ENCODE data around the gene IL1A.
A peak's percentile ranks its signal among the peaks of the same experiment; 100 is the strongest.

IL1A gene

DNA sequence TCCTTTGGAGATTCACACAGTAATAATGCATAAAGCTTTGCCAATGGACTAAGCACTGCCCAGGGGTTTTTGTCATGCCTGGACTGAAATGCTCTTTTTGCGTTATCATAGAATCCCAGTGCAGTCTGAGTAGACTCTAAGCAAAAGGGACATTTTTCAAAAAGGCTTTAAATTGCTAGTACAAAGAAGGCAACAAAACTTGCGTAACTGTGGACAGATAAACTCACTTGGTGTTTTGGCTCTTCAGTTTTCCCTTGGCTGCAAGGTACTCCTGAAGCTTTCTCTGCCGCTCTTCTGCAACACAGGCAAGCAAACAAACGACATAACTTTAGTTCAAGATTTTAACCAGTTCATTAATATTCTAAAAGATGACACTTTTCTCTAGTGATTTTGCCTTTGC is 22.0 kb downstream of the IL1A start:
- no peak for DNase-seq (ENCODE audit: low spot score)

DNA sequence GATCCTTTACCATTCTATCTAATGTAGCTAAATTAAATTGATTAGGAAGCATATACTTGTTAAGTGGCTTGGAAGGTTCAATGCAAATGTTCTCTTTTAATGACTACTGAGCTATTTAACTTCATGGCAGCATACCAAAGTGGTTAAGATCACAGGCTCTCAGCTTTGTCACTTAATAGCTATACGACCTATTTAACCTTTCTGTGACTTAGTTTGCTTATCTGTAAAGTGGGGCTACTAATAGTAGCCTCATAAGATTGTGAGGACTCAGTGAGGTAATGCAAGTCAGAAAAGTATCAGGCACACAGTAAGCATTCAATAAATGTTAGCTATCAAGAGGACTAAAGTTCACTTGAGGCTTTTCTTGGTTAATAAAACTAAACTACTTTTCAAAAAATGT is 24.1 kb downstream of the IL1A start:
- no peak for DNase-seq (ENCODE audit: low spot score)

DNA sequence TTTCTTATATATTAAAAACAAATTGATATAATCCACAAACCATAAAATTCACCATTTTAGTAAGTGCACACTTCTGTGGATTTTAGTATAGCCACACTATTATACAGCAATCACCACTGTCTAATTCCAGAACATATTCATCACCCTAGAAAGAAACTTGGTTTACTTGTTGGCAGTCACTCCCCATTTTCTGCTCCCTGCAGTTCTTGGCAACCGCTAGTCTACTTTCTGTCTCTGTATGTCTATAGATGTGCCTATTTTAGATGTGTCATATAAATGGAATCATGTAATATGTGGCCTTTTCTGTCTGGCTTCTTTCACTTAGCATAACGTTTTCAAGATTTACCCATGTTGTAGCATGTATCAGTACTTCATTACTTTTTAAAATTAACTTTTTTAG is 25.6 kb downstream of the IL1A start:
- DNase-seq (ENCODE audit: low spot score), result no peak

DNA sequence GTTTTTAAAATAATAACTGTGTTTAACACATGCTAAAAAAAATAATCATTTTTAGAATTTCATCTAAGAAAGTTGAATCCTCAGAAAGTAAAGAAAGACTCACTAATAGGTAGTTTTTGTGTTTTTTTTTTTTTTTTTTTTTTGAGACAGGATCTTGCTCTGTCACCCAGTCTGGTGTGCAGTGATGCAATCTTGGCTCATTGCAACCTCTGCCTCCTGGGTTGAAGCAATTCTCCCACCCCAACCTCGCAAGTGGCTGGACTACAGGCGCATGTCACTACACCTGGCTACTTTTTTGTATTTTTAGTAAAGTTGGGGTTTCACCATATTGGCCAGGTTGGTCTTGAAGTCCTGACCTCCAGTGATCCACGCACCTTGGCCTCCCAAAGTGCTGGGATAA is 27.0 kb downstream of the IL1A start:
- no peak for DNase-seq (ENCODE audit: low spot score)

DNA sequence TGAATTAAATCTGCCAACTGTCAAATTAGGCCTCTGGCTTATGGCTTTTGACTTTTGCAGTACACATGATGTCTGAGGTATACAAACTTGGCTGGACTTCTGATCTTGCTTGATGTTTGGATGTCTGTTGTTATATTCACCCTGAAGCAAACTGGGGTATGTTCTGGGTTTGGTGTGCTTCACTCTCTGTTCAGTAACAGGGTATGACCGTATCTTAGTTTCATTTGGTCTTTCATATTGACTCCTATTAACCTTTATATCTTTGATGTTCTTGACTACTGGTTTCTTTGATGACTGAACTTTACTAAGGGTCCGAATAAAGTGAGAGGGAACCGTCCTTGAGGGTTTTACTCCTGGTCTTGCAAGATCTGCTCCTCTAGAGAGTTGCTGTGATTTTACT is 28.1 kb downstream of the IL1A start:
- no peak for DNase-seq (ENCODE audit: low spot score)

DNA sequence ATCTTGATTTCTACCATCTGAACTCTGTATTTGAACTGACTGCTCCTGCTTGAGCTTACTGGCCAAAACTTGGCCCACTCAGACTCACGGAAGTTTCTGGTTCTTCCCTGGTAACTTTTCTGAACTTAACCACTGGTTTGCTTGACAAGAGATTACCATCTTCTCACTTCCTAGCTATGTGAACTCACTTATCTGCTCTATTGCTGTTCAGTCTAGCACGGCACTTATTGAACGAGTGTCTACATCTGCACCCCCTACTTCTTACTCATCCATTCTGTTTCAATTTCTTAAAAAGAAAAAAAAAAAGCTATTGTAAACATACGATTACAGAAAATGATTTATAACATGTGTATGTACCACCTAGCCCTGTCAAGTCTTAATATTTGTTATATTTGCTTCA is 28.8 kb downstream of the IL1A start:
- DNase-seq (ENCODE audit: low spot score), result no peak

DNA sequence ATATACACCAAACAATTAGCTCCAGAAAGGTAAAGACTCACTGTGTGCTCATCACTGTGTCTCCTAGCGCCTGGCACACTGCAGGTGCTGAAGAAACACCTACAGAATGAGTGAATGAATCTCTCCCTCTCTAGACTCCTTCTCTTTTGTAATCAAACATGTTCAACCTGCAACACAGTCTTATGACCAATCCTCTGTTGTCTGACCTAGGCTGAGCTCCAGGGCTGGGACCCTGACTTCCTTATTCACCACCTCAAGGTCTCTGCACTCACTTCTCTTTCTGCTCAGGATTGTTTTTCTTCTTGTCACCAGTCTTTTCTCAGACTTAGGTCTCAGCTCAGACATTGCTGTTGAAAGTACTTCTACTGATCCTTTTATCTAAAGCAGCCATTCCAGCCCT is 29.7 kb downstream of the IL1A start:
- peak; percentile 28 for DNase-seq (ENCODE audit: low spot score)

DNA sequence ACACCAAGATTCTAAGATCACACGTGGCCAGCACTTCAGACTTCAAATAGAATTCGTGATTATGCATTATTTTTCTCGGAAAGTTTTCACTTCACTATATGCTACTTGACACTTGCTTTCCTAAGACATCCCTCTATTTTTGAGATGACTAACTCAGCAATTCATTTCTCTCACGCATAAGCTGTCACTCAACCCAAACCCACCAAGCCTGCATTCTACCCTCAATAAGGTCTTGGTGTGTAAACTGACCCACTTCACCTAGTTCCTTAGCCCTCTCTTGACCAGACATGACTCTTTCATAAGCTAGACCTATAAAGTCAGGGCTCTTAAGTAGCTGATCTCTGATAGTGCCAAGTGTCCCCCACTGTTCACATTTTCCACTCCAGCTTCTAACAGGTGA is 31.6 kb downstream of the IL1A start:
- DNase-seq (ENCODE audit: low spot score), result no peak

DNA sequence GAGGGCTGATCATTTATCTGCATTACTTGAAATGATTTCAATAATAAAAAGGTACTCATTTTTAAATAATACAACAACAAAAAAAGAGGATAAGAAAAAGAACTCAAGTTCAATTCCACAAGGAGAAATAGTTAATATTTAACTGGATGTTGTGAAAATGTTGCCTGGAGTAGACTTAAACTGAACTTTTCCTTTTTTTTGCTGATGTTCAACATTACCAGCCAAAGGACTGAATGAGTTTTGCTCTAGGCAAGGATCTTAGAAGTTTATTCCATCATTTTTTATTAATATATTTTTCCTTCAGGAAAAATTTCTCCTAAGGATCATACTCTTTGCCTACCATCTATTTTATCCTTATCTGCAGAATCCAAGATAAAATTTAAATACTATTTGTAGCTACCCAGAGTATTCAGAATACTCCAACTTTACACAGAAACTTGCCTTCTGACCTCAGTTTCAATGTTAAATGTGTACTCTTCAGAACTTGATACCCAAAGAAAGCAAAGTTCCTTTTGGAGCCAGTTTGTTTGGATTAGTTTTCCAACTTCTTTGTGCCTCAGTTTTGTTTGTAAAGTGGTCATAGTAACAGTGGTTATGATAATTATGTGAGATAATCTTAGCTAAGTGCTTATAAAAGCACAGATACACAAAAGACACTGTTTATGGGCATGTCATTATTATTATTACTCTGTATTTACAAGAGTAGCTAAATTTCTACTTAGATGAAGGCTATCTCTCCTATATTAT is 32.7 kb downstream of the IL1A start:
- DNase-seq (ENCODE audit: low spot score), result no peak

DNA sequence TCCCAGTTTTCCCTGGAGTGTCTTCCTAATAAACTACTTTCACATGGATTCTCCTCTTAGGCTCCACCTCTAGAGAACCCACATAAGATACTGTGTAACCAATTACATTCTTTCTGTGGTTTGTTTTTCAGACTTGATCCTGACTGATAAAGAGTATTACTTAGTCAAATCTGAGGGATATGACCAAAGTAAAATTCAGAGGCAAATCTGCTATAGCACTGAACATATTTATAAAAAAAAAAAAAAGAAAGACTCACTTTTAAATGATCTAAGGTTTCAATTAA is 33.8 kb downstream of the IL1A start:
- no peak for DNase-seq (ENCODE audit: low spot score)

DNA sequence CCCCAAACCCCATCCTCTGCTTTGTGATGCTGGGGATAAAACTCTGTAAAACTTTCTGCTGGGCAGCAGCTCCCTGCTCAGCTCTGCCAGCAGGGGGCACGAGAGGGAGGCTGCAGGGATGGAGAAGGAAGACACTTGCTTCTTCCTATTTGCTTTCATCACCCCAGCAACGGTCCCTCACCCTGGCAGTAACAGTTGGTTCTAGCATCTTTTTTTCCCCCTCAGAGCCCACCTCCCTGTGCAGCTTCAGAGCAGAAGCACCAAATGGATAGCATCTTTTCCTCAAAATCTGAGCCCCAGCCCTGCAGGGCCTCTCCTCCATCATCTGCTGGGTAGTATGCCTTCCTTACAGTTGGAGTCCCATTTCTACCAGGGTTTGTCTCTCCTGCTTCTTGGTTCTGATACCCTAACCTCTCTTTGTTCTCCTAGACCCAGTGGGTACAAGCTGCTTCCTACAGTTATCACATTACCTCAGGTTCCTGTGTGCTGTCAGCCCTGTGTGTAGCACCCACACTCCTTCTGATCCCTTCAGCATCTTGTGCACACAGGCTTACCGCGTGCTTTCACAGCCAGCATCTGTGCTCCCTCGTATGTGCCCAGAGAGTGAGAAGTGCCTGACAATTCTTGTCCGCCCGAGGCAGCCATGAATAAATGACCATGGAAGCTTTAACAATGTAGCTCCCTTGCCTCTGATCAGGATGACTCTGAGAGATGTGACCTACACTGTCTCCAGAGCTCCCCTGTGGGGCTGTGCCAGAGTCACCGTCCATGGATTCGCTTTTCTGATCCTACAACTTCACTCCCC is 34.3 kb downstream of the IL1A start:
- DNase-seq (ENCODE audit: low spot score), result peak; percentile 90

DNA sequence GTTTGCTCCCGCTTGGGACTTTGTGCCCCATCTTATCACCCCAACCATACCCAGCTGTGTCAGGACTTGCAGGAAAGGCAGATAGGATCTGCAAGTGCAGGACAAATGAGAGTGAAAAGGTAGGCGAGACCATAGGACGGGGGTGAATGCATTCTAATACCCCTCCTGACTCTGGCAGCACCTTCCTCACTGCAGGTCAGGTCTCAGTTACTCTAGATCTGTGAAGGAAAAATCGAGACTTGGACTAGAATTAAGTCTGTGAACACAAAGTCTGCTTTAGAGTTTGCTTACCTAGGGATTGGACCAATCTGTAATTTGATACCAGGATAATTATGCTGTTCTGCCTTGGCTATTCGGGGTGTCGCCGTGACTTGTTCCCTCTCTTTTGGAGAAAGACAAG is 43.8 kb downstream of the IL1A start:
- no peak for DNase-seq (ENCODE audit: low spot score)

DNA sequence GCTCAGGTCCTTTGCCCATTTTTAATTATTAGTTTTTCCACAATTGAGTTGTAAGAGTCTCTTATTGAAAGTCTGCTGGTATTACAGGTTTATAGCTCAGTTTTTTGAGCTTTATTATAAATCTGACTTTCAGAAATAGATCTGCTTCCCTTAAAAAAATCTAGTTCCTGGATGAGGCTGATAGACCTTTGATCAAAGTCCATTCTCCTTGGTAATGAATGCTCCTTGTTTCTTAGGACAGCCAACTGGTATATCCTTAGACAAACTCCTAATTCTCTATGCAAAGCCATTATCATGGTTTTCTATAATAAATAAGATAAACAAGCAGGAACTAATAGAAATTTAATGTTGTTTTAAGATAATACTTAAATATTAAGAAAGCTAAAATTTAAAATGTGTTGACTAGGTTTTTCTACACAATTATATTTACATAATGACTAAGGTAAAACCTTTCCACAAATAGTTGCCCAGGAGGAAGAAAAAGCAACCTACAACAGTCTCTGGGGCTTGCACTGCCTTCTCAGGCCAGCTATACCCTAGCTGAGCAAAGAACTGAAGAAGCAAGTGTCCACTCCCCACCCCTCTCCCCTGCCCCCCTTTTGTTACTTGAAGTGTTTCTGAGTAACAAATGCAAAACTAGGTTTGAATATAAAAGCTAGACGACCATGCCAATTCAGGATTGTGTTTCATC is 46.6 kb downstream of the IL1A start:
- DNase-seq (ENCODE audit: low spot score), result no peak

DNA sequence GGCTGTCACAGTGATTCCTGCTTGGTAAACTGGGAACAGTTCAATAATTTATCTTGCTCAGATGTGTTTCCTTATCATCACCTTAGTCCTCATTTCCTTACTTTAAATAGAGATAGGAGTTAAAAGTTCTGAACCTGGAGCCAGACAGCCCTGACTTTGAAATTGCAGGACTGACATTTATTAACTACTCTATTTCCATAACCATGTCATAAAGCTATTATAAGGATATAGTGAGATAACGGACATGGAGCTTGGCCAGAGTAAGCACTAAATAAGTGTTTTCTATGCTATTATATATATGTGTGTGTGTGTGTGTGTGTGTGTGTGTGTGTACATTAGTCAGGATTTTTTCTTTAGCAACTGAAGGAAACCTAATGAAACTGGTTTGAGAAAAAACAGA is 50.4 kb downstream of the IL1A start:
- no peak for DNase-seq (ENCODE audit: low spot score)

DNA sequence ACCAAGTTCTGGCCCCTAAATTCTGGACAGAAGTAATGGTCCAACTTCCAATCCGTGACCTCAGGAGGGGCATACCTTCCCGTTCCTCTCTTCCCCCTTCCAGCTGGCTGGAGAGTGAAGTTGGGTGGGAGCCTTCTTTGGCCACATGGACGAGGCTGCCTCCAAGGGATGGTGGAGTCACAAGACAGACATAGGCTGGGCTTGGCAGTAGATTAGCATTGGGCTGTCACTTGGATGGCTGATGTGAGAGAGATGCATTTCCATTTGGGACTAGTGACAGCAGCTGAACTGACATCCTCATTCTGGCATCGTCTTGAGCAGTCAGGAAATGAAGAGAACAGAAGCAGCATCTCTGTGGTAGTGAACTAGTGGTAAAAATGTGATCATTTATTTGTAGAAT is 50.8 kb downstream of the IL1A start:
- no peak for DNase-seq (ENCODE audit: low spot score)

DNA sequence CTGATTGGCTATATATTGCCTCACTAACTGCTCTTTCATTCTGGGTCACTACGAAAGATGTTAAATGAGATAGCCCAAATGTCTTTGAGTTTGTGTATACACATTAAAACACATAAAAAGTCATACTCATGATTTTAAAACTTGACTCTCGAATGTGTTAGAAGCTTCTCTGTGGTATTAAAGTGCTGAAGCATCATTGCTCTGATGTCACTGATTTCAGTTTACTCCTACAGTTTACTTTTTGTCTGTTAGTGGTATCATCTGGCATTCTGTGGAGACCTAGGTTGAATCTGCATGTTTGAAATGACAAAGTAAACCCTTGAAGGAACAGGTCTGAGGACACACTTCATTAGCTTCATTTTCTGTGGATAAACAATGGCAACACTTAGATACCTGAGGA is 52.8 kb downstream of the IL1A start:
- DNase-seq (ENCODE audit: low spot score), result no peak

DNA sequence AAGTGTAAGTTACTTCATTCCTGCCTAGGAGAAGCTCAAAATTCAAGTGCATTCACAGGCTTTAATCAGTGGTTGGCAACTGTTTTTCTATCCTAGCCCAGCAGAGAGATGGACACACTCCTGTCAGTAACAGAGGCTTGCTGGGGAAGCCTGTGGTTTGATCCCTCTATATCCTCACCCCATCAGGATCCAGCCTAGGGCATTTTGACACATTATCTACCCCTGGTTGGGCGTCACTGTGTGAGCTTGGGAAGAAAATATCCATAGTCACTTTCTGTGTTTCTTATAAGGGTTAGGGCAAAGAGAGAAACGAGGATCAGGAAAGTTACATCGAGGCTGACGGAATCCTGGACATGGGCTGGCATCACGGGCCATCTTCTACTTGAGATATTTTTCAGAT is 53.5 kb downstream of the IL1A start:
- no peak for DNase-seq (ENCODE audit: low spot score)

DNA sequence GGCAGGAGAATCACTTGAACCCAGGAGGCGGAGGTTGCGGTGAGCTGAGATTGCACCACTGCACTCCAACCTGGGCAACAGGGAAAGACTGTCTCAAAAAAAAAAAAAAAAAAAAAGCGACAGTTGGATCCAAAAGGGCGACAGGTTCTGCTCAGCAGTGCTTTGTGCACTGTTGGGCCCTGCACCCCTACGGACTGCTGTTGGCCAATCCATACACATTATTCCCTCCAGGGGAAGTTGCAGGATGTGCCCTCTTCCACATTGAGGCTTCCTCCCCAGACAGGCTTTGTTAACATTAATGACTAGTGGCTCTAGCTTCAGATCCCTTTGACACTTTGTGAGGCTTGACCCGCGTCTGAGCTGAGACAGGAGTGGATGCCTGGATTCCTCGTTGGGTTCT is 54.1 kb downstream of the IL1A start:
- DNase-seq (ENCODE audit: low spot score), result no peak

DNA sequence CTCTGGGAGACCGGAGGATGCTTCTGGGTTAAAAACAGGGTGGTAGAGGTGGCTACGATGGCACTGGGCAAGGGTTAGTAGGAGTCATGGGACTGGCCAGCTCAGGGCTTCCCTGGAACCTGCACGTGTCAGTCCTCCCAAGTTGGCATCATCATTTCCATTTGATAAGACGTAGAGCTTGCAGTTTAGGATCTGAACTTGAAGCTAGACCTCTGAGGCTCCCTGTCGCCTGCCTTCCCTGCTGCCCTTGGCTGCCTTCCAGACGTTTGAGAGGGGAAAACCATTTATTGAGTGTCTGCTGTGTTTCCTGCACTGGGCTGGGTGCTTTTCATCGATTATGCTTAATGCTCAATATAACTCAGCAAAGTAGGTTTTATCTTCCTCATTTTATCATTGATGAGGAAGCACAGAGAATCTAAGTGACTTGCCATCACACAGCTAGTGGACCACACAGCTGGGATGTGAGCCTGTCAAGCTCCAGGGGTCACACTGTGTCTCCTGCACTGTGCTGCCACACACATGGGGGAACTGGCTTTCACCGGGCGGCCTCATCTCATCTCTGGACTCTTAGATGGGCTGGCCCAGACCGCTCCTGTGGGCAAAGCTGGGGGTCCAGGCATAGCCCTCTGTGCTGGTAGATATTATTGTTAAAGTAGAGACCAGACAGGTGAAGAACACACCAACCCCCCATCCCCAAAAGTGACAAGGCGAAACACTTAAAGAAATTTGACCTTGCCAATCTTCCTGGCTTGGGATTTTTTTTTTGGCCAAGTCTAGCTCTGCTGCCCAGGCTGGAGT is 55.7 kb downstream of the IL1A start:
- DNase-seq (ENCODE audit: low spot score), result no peak

DNA sequence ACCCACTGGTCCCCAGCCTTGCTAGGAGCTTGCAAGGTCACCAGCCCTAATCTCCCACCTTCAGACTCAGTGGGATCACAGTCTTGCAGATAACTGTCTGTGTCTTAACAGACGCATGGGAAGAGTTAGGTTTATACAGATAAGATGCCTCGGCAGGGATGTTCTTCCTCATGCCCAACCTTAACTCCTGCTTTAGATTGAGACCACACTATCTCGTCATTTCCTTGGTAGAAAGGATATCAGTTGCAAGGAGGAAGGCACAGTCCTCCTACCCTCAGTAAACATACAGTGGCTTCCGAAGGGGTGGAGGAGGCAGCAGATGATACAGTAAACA is 56.3 kb downstream of the IL1A start:
- DNase-seq (ENCODE audit: low spot score), result no peak

DNA sequence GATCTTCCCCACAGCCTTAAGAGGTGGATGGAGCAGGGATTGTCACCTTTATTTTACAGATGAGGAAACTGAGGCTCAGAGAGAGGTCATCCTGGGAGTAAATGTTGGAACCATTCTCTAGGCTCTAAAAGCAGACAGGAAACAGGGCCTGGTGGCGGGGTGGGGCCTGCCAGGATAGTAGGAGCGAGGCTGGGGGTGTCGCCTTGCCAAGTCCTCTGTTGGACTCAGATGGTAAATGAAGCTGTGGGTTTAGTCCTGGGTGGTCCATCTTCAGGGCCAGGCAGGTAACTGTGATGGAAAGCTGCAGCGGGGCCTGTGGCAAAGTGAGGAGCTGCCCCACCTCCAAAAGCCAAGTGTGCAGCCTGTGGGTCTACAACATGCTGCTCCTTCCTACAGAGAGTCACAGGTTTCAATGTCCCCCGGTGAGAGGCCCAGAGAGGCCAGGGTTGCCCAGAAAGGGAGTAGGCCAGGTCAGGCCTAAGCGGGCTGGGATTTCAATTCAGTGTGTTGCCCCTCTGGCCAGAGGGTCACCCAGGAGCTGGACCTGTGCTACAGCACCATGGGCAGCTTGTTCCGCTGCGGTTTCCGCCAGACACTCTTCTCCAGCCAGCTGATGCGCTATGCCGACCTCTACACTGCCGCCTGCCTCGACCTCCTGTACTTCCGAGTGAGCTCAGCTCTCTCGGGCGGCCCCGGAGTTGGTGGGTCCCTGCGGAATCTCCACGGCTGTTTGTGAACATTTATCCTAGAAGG is 56.8 kb downstream of the IL1A start:
- no peak for DNase-seq (ENCODE audit: low spot score)
